ENCODE results near the gene JAK1. TPM values are rescaled to one million over a fixed set of nuclear protein-coding genes. Genes with fewer than 3 reads are reported as not detected.

JAK1 gene
- total and polyA plus RNA-seq, 10 of the 15 experiments (the other 5 are each of a cell fraction or from before 2014, with no cell fraction given) = 9.6 to 45.5 (median 35.7) TPM

- Histone ChIP-seq H3K27ac (ENCODE audit: control insufficient read depth, insufficient read depth) (peak overlapping the region; percentile 60), H3K9me3 (replicated peaks; ENCODE audit: control insufficient read depth, insufficient read depth, low read length) (no peaks in the 10 kb centered on the region), H3K36me3 (ENCODE audit: control insufficient read depth in 2 of 2, insufficient read depth in 2 of 2, low read length in 1 of 2) (peaks cover 1 to 10% of the 10 kb centered on the region in 2 experiments; a peak in 3 of 4 replicates), H3K27me3 (replicated peaks in 1 of 2; ENCODE audit: control insufficient read depth in 2 of 2, insufficient read depth in 2 of 2, low read length in 1 of 2) (no peaks in the 10 kb centered on the region), H4K20me1 (ENCODE audit: control insufficient read depth, insufficient read depth) (no peaks in the 10 kb centered on the region; the same call in 1 of the 2 replicates), H2AFZ (ENCODE audit: control insufficient read depth, low read depth, low read length) (no peak overlapping the region), H3K4me2 (ENCODE audit: control insufficient read depth, insufficient read depth) (peak overlapping the region; percentile 68), H3K9ac (ENCODE audit: control insufficient read depth, insufficient read depth, low read length) (no peak overlapping the region), H3K4me3 (peak overlapping the region; percentile 11; the same call in 1 of the 2 replicates), H3K79me2 (ENCODE audit: control insufficient read depth, insufficient read depth, low read length) (peaks cover under 1% of the 10 kb centered on the region), H3K4me1 (ENCODE audit: control insufficient read depth, insufficient read depth, low read length) (peaks cover 30% of the 10 kb centered on the region)
- CTCF ChIA-PET = interaction anchor here (1.1 to 1.4 kb wide), 4 partner anchors 9 to 59 kb away, joined by 3 to 5 read pairs (median 4); no protein-coding TSS in a partner anchor
- POLR2A ChIA-PET = no interaction called here
- intact Hi-C loops (cut with micrococcal nuclease; ENCODE audit: unreplicated experiment) = loop anchor here (1.0 to 2.0 kb wide), 2 partner anchors 13 to 78 kb away; no protein-coding TSS in a partner anchor
- WGBS (ENCODE audit: insufficient coverage, insufficient replicate concordance, low lambda C conversion rate, missing lambda C conversion rate) = 0% methylated on average over 11 of the region's 11 CpGs
- in situ Hi-C loops (cut with MboI) = no loop called here
- SMC1A ChIA-PET (ENCODE audit: uncharacterized antibody, unreplicated experiment) = interaction anchor here (0.9 to 4.2 kb wide), 5 partner anchors 12 to 80 kb away, joined by 3 to 17 read pairs (median 4); no protein-coding TSS in a partner anchor
- DNase-seq (ENCODE audit: low read depth, low spot score) = no peak
- no TSS peak for BruUV-seq (replicated peaks)
- FAIRE-seq = peak; percentile 79
- peak; percentile 95 for ATAC-seq
- RAD21 ChIA-PET (ENCODE audit: unreplicated experiment) = interaction anchor here (0.6 kb wide), 1 partner anchor 285 kb away, joined by 4 read pairs; no protein-coding TSS in a partner anchor
- TF ChIP-seq SMARCA5 (IDR thresholded peaks at IDR 0.05) (no peak), ZNF622 (IDR thresholded peaks at IDR 0.05) (no peak), POLR2A (IDR thresholded peaks at IDR 0.05; ENCODE audit: low read depth, low read length) (no peak), NBN (IDR thresholded peaks at IDR 0.05) (no peak), RELA (IDR thresholded peaks at IDR 0.05; ENCODE audit: borderline replicate concordance, partially characterized antibody) (no peak), EGR1 (IDR thresholded peaks at IDR 0.05; ENCODE audit: borderline replicate concordance in 1 of 2, low read depth in 2 of 2, low read length in 2 of 2) (no peak), IRF4 (IDR thresholded peaks at IDR 0.05; ENCODE audit: low read depth, low read length) (no peak), ZNF274 (IDR thresholded peaks at IDR 0.05; ENCODE audit: insufficient read depth, insufficient read length) (no peak), PAX5 (IDR thresholded peaks at IDR 0.05; ENCODE audit: borderline replicate concordance, low read depth, low read length) (no peak), CBX5 (IDR thresholded peaks at IDR 0.05; ENCODE audit: low read depth) (no peak), RAD51 (IDR thresholded peaks at IDR 0.05) (peak; percentile 69; the same call in 1 of the 2 replicates), NFYA (IDR thresholded peaks at IDR 0.05; ENCODE audit: borderline replicate concordance, low read depth, low read length) (no peak)
- TF ChIP-seq, protein P1, sequence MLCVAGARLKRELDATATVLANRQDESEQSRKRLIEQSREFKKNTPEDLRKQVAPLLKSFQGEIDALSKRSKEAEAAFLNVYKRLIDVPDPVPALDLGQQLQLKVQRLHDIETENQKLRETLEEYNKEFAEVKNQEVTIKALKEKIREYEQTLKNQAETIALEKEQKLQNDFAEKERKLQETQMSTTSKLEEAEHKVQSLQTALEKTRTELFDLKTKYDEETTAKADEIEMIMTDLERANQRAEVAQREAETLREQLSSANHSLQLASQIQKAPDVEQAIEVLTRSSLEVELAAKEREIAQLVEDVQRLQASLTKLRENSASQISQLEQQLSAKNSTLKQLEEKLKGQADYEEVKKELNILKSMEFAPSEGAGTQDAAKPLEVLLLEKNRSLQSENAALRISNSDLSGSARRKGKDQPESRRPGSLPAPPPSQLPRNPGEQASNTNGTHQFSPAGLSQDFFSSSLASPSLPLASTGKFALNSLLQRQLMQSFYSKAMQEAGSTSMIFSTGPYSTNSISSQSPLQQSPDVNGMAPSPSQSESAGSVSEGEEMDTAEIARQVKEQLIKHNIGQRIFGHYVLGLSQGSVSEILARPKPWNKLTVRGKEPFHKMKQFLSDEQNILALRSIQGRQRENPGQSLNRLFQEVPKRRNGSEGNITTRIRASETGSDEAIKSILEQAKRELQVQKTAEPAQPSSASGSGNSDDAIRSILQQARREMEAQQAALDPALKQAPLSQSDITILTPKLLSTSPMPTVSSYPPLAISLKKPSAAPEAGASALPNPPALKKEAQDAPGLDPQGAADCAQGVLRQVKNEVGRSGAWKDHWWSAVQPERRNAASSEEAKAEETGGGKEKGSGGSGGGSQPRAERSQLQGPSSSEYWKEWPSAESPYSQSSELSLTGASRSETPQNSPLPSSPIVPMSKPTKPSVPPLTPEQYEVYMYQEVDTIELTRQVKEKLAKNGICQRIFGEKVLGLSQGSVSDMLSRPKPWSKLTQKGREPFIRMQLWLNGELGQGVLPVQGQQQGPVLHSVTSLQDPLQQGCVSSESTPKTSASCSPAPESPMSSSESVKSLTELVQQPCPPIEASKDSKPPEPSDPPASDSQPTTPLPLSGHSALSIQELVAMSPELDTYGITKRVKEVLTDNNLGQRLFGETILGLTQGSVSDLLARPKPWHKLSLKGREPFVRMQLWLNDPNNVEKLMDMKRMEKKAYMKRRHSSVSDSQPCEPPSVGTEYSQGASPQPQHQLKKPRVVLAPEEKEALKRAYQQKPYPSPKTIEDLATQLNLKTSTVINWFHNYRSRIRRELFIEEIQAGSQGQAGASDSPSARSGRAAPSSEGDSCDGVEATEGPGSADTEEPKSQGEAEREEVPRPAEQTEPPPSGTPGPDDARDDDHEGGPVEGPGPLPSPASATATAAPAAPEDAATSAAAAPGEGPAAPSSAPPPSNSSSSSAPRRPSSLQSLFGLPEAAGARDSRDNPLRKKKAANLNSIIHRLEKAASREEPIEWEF (IDR thresholded peaks at IDR 0.05; ENCODE audit: insufficient replicate concordance, low read depth, low read length) = no peak
- TF ChIP-seq, protein P2, sequence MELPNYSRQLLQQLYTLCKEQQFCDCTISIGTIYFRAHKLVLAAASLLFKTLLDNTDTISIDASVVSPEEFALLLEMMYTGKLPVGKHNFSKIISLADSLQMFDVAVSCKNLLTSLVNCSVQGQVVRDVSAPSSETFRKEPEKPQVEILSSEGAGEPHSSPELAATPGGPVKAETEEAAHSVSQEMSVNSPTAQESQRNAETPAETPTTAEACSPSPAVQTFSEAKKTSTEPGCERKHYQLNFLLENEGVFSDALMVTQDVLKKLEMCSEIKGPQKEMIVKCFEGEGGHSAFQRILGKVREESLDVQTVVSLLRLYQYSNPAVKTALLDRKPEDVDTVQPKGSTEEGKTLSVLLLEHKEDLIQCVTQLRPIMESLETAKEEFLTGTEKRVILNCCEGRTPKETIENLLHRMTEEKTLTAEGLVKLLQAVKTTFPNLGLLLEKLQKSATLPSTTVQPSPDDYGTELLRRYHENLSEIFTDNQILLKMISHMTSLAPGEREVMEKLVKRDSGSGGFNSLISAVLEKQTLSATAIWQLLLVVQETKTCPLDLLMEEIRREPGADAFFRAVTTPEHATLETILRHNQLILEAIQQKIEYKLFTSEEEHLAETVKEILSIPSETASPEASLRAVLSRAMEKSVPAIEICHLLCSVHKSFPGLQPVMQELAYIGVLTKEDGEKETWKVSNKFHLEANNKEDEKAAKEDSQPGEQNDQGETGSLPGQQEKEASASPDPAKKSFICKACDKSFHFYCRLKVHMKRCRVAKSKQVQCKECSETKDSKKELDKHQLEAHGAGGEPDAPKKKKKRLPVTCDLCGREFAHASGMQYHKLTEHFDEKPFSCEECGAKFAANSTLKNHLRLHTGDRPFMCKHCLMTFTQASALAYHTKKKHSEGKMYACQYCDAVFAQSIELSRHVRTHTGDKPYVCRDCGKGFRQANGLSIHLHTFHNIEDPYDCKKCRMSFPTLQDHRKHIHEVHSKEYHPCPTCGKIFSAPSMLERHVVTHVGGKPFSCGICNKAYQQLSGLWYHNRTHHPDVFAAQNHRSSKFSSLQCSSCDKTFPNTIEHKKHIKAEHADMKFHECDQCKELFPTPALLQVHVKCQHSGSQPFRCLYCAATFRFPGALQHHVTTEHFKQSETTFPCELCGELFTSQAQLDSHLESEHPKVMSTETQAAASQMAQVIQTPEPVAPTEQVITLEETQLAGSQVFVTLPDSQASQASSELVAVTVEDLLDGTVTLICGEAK (IDR thresholded peaks at IDR 0.05; ENCODE audit: borderline replicate concordance) = no peak
These were observed 83.6 kb downstream of the JAK1 start for GRCh38 chr1:64882574-64883255.
